ENCODE results near the gene IL17RD.
A peak's percentile ranks its signal among the peaks of the same experiment; 100 is the strongest.

Gene IL17RD

GRCh38 chr3:57100046-57100695 is 65.0 kb downstream of the IL17RD start:
- peak; percentile 86 for TF ChIP-seq CTCF (IDR thresholded peaks at IDR 0.05; ENCODE audit: control insufficient read depth, insufficient read depth, low read depth, low read length, missing control alignments)
- H3K4me3 ChIP-seq (ENCODE audit: control insufficient read depth, low read depth, low read length) = no peak overlapping the region
- DNase-seq (ENCODE audit: low read depth) = peak; percentile 38

GRCh38 chr3:57098418-57099310 is 66.5 kb downstream of the IL17RD start:
- no peak for TF ChIP-seq CTCF (IDR thresholded peaks at IDR 0.05; ENCODE audit: control insufficient read depth, insufficient read depth, low read depth, low read length, missing control alignments)
- no peak overlapping the region for H3K4me3 ChIP-seq (ENCODE audit: control insufficient read depth, low read depth, low read length)
- no peak for DNase-seq (ENCODE audit: low read depth)

- TF ChIP-seq CTCF (IDR thresholded peaks at IDR 0.05; ENCODE audit: control insufficient read depth, insufficient read depth, low read depth, low read length, missing control alignments) = no peak
- DNase-seq (ENCODE audit: low read depth) = no peak
- no peak overlapping the region for H3K4me3 ChIP-seq (ENCODE audit: control insufficient read depth, low read depth, low read length)
These were observed 67.6 kb downstream of the IL17RD start for GRCh38 chr3:57097536-57097935.

GRCh38 chr3:57095363-57095762 is 69.8 kb downstream of the IL17RD start:
- TF ChIP-seq CTCF (IDR thresholded peaks at IDR 0.05; ENCODE audit: control insufficient read depth, insufficient read depth, low read depth, low read length, missing control alignments) = no peak
- DNase-seq (ENCODE audit: low read depth) = no peak
- H3K4me3 ChIP-seq (ENCODE audit: control insufficient read depth, low read depth, low read length) = no peak overlapping the region

GRCh38 chr3:57094575-57094974 is 70.6 kb downstream of the IL17RD start:
- no peak overlapping the region for H3K4me3 ChIP-seq (ENCODE audit: control insufficient read depth, low read depth, low read length)
- peak; percentile 8 for DNase-seq (ENCODE audit: low read depth)
- TF ChIP-seq CTCF (IDR thresholded peaks at IDR 0.05; ENCODE audit: control insufficient read depth, insufficient read depth, low read depth, low read length, missing control alignments) = no peak

- no peak for DNase-seq (ENCODE audit: low read depth)
- H3K4me3 ChIP-seq (ENCODE audit: control insufficient read depth, low read depth, low read length) = no peak overlapping the region
- TF ChIP-seq CTCF (IDR thresholded peaks at IDR 0.05; ENCODE audit: control insufficient read depth, insufficient read depth, low read depth, low read length, missing control alignments) = no peak
These were observed 71.1 kb downstream of the IL17RD start for GRCh38 chr3:57093971-57094535.
